Neuronal stem cell (in vitro differentiated cells): ENCODE measurements around the gene CDS1.

Source experiments
- DNase-seq: peaks from one replicate; pipeline ENCODE4 v3.0.0-alpha.2; 2013; ENCODE audit warnings: low spot score
- H2AFZ ChIP-seq: one replicate; pipeline ENCODE4 v1.6.1; 2013; ENCODE audit warnings: mild to moderate bottlenecking, low read length, inconsistent platforms
- H2AK5ac ChIP-seq: 2 replicates; pipeline ENCODE4 v1.6.1; 2013; ENCODE audit warnings: low read depth, mild to moderate bottlenecking, inconsistent platforms, low read length, moderate library complexity, mixed read lengths
- H2BK120ac ChIP-seq: 2 replicates; pipeline ENCODE4 v1.6.1; 2013; ENCODE audit warnings: low read depth, mild to moderate bottlenecking, inconsistent platforms, low read length, moderate library complexity, mixed read lengths
- H2BK12ac ChIP-seq: one replicate; pipeline ENCODE4 v1.6.1; 2013; ENCODE audit warnings: low read length, inconsistent platforms
- H2BK15ac ChIP-seq: 2 replicates; pipeline ENCODE4 v1.6.1; 2013; ENCODE audit warnings: mild to moderate bottlenecking, low read length, inconsistent platforms, mixed read lengths
- H2BK5ac ChIP-seq: one replicate; pipeline ENCODE4 v1.6.1; 2013; ENCODE audit warnings: inconsistent platforms, mild to moderate bottlenecking, low read length, moderate library complexity
- H3K14ac ChIP-seq: one replicate; pipeline ENCODE4 v1.6.1; 2013; ENCODE audit warnings: low read length, inconsistent platforms
- H3K18ac ChIP-seq: 2 replicates; pipeline ENCODE4 v1.6.1; 2013; ENCODE audit warnings: low read length, inconsistent platforms
- H3K23ac ChIP-seq: 2 replicates; pipeline ENCODE4 v1.6.1; 2013; ENCODE audit warnings: low read depth, mild to moderate bottlenecking, mixed read lengths, low read length, inconsistent platforms; ENCODE audit not compliant: poor library complexity
- H3K27ac ChIP-seq: replicated peaks from 3 replicates; pipeline ENCODE4 v1.5.1; 2013; ENCODE audit warnings: low read length, inconsistent platforms
- H3K27me3 ChIP-seq, 3 experiments: 2 replicates each; pipeline ENCODE4 v1.6.1; 2013; ENCODE audit warnings: low read length in 3 of 3, mild to moderate bottlenecking in 2 of 3, inconsistent platforms in 1 of 3, low read depth in 1 of 3, mixed read lengths in 1 of 3, moderate library complexity in 1 of 3; ENCODE audit not compliant: control insufficient read depth in 3 of 3, insufficient read depth in 3 of 3
- H3K36me3 ChIP-seq, 2 donors: replicated peaks in 1 of 2; 2 replicates each; pipeline ENCODE4 v1.6.1; 2013; ENCODE audit warnings: low read length in 2 of 2; ENCODE audit not compliant: control insufficient read depth in 2 of 2, insufficient read depth in 2 of 2
- H3K4ac ChIP-seq: 2 replicates; pipeline ENCODE4 v1.6.1; 2013; ENCODE audit warnings: inconsistent platforms, mild to moderate bottlenecking, low read length, moderate library complexity
- H3K4me1 ChIP-seq, 2 donors: 1 replicate in 1 of 2; 2 replicates in 1 of 2; pipeline ENCODE4 v1.6.1; 2013; ENCODE audit warnings: low read length in 2 of 2, low read depth in 1 of 2; ENCODE audit not compliant: control insufficient read depth in 2 of 2, insufficient read depth in 1 of 2
- H3K4me2 ChIP-seq: one replicate; pipeline ENCODE4 v1.6.1; 2013; ENCODE audit warnings: mild to moderate bottlenecking, low read length, inconsistent platforms; ENCODE audit not compliant: insufficient read depth, poor library complexity, severe bottlenecking
- H3K4me3 ChIP-seq, 2 donors: 2 replicates each; pipeline ENCODE4 v1.5.1; 2013; ENCODE audit warnings: low read length in 2 of 2, mild to moderate bottlenecking in 2 of 2, inconsistent platforms in 1 of 2, moderate library complexity in 1 of 2
- H3K79me1 ChIP-seq: one replicate; pipeline ENCODE4 v1.6.1; 2013; ENCODE audit warnings: low read depth, mild to moderate bottlenecking, inconsistent platforms, low read length, moderate library complexity
- H3K9ac ChIP-seq: one replicate; pipeline ENCODE4 v1.6.1; 2013; ENCODE audit warnings: mild to moderate bottlenecking, low read depth, low read length, inconsistent platforms; ENCODE audit not compliant: poor library complexity
- H3K9me3 ChIP-seq, 2 donors: replicated peaks in 1 of 2; 2 replicates each; pipeline versions ENCODE3 to v1.6.1; 2013; ENCODE audit warnings: low read length in 2 of 2, mild to moderate bottlenecking in 2 of 2, inconsistent platforms in 1 of 2, low read depth in 1 of 2, mixed read lengths in 1 of 2, moderate library complexity in 1 of 2; ENCODE audit not compliant: control insufficient read depth in 2 of 2, insufficient read depth in 1 of 2
- H4K8ac ChIP-seq: one replicate; pipeline ENCODE4 v1.6.1; 2013; ENCODE audit warnings: low read depth, mild to moderate bottlenecking, inconsistent platforms, low read length, moderate library complexity
- H4K91ac ChIP-seq: one replicate; pipeline ENCODE4 v1.6.1; 2013; ENCODE audit warnings: low read length, low read depth, mild to moderate bottlenecking, inconsistent platforms; ENCODE audit not compliant: poor library complexity
- WGBS, 2 donors: extraction: QIAGEN DNeasy Blood & Tissue Kit; methylation state at CpG; one replicate each; pipeline ENCODE4 v1.1.7; 2013; ENCODE audit warnings: missing lambda C conversion rate in 2 of 2, mixed read lengths in 1 of 2; ENCODE audit not compliant: insufficient read length in 2 of 2, insufficient replicate concordance in 1 of 2; ENCODE audit errors: extremely low coverage in 2 of 2; 5-methylcytosine and 5-hydroxymethylcytosine counted together

CDS1 gene

DNA sequence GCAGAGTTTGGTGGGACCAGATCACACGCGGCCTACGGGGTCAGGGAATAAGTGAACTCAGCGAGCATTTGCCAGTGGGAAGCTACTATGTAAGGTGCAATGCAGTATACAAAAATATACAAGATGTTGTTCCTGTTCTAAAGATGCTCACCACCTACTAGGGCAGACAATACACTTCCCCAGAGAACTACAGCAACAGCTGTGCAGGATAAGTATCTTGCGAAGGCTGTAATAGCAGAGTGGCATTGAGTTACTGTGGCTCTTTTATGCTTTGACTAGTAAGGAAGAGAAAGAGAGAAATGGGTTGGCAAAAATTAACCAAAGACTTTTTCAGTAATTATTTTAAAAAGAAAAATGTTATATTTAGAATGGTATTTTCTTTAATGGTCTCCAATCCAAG lies 61.2 kb downstream of the CDS1 start:
- no peak overlapping the region for H3K14ac ChIP-seq
- H2AFZ ChIP-seq, result no peak overlapping the region
- H2BK12ac ChIP-seq, result no peak overlapping the region
- no peaks in the 10 kb centered on the region for H3K79me1 ChIP-seq
- H4K91ac ChIP-seq, result no peak overlapping the region
- no peak overlapping the region for H3K23ac ChIP-seq
- H2BK120ac ChIP-seq, result no peak overlapping the region
- no peak overlapping the region for H3K27ac ChIP-seq
- peaks cover 4 to 20% of the 10 kb centered on the region in 2 donors for H3K4me1 ChIP-seq
- H3K18ac ChIP-seq, result no peak overlapping the region
- H3K36me3 ChIP-seq, result no peaks in the 10 kb centered on the region
- H3K4me3 ChIP-seq, result no peak overlapping the region
- H3K4me2 ChIP-seq, result no peak overlapping the region
- H3K27me3 ChIP-seq, result peaks cover 0 to 2% (median 0%) of the 10 kb centered on the region in 3 experiments
- no peak overlapping the region for H2BK5ac ChIP-seq
- no peak overlapping the region for H4K8ac ChIP-seq
- H3K9me3 ChIP-seq, result peaks cover 0 to 2% of the 10 kb centered on the region in 2 donors
- no peak overlapping the region for H3K9ac ChIP-seq
- no peak for DNase-seq
- no peak overlapping the region for H2BK15ac ChIP-seq
- WGBS, 2 donors, result no CpG with 5 or more reads among the region's 5 CpGs
- H2AK5ac ChIP-seq, result no peak overlapping the region
- H3K4ac ChIP-seq, result no peak overlapping the region

DNA sequence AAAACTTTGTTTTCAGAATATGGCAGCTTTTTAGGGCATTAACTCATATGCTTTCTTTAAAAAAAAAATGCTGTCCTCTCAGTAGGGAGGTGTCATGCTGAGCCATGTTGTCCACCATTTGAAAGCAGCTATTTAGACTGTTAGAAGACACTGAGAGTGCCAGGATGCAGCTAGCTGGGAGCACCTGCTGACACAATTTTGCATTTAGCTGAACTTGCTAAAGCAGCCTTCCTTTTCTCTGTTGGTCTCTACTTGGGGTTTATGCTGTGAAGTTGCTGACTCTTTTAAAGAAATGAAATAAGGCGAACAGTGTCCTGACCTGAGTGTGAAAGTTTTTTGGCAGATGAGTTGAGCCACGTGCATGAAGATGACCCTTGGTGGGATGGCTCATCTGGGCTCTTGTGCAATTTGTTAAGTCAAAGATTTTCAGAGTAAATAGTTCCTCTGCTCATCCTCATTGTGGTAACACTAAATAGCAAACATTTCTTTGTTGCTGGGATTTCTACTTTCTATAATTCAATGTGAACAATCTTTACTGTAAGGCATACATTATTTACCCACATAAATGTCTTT lies 64.5 kb downstream of the CDS1 start:
- H2AK5ac ChIP-seq, result no peak overlapping the region
- peaks cover 6 to 26% of the 10 kb centered on the region in 2 donors for H3K4me1 ChIP-seq
- no CpG with 5 or more reads among the region's 2 CpGs for WGBS, 2 donors
- H2BK5ac ChIP-seq, result no peak overlapping the region
- no peak for DNase-seq
- H4K91ac ChIP-seq, result no peak overlapping the region
- no peak overlapping the region for H2BK15ac ChIP-seq
- no peak overlapping the region for H3K4me2 ChIP-seq
- no peak overlapping the region for H3K14ac ChIP-seq
- no peak overlapping the region for H3K23ac ChIP-seq
- H3K27me3 ChIP-seq, result peaks cover 0 to 2% (median 0%) of the 10 kb centered on the region in 3 experiments
- no peak overlapping the region for H3K27ac ChIP-seq
- H3K4ac ChIP-seq, result no peak overlapping the region
- H3K36me3 ChIP-seq, result no peaks in the 10 kb centered on the region
- no peak overlapping the region for H2BK12ac ChIP-seq
- H3K4me3 ChIP-seq, result no peak overlapping the region
- no peaks in the 10 kb centered on the region for H3K9me3 ChIP-seq
- no peak overlapping the region for H3K18ac ChIP-seq
- no peak overlapping the region for H3K9ac ChIP-seq
- H2BK120ac ChIP-seq, result no peak overlapping the region
- no peak overlapping the region for H4K8ac ChIP-seq
- peak overlapping the region; percentile 26 for H2AFZ ChIP-seq
- no peaks in the 10 kb centered on the region for H3K79me1 ChIP-seq

DNA sequence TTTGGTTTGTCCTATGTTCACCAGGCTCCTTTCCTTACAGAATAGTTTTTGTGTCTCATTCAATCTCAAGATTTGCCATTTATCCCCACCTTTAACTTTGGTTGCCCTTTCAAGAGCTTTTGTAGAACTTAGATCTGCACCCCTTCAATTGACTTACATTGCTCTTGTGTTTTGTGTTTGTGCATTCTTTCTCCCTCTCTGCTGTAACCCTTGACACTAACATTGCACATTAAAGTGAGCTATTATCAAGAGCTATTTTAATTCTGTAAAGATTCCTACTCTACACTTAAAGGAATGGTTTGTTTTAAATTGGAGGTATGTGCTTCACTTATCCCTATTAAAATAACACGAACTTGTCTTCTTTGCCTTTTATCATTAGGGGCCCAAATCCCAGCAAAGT lies 65.3 kb downstream of the CDS1 start:
- Histone ChIP-seq H2BK5ac (no peak overlapping the region), H3K9ac (no peak overlapping the region), H3K4me2 (no peak overlapping the region), H2BK120ac (no peak overlapping the region), H2AFZ (no peak overlapping the region), H3K79me1 (no peaks in the 10 kb centered on the region), H3K9me3 (no peaks in the 10 kb centered on the region), H3K27ac (no peak overlapping the region), H4K91ac (no peak overlapping the region), H2BK12ac (no peak overlapping the region), H3K27me3 (peaks cover 0 to 2% (median 0%) of the 10 kb centered on the region in 3 experiments), H3K4me3 (no peak overlapping the region), H3K4me1 (peaks cover 8 to 26% of the 10 kb centered on the region in 2 donors), H2BK15ac (no peak overlapping the region), H3K14ac (no peak overlapping the region), H4K8ac (no peak overlapping the region), H3K36me3 (no peaks in the 10 kb centered on the region), H3K18ac (no peak overlapping the region), H3K4ac (no peak overlapping the region), H3K23ac (no peak overlapping the region), H2AK5ac (no peak overlapping the region)
- WGBS, 2 donors, result no CpG with 5 or more reads among the region's 1 CpG
- DNase-seq, result no peak

DNA sequence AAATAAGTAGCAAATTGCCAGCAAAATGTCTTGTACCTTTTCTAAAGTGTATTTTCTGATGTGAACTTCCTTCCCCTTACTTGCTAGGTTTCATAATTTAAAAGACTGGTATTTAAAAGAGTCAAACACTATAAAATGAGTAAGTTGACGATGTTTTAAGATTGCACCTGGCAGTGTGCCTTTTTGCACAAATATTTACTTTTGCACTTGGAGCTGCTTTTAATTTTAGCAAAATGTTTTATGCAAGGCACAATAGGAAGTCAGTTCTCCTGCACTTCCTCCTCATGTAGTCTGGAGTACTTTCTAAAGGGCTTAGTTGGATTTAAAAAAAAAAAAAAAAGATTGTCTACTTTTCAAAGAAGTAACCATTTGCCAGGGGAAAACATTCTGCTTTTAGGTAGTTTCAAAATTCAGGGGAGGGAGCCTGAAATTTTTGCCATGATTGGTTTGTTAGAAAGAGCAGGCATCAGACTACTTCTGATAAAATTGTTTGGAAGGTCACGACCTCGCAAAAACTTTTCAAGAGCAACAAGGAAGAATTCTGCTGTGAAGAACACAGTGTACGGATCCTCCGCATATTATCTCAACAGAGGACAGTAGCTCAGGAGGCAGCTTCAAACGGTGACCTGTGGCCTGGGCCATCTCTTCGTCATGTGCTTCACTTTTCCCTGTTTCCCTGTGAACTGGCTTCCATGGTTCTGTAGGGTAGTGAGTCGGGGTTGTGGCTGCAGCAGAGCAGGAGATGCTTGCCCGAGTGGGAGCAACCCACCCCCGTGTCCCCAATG lies 66.1 kb downstream of the CDS1 start:
- Histone ChIP-seq H3K4ac (no peak overlapping the region), H3K4me2 (no peak overlapping the region), H3K4me3 (no peak overlapping the region), H3K27me3 (peaks cover 0 to 2% (median 0%) of the 10 kb centered on the region in 3 experiments), H4K91ac (no peak overlapping the region), H3K36me3 (no peaks in the 10 kb centered on the region), H2BK12ac (no peak overlapping the region), H2BK5ac (no peak overlapping the region), H3K23ac (no peak overlapping the region), H2BK15ac (no peak overlapping the region), H3K14ac (no peak overlapping the region), H3K79me1 (no peaks in the 10 kb centered on the region), H2AK5ac (no peak overlapping the region), H4K8ac (no peak overlapping the region), H3K27ac (no peak overlapping the region), H3K9me3 (no peaks in the 10 kb centered on the region), H2AFZ (no peak overlapping the region), H3K9ac (no peak overlapping the region), H3K18ac (no peak overlapping the region), H3K4me1 (peaks cover 6 to 26% of the 10 kb centered on the region in 2 donors), H2BK120ac (no peak overlapping the region)
- WGBS, 2 donors, result no CpG with 5 or more reads among the region's 10 CpGs
- DNase-seq, result no peak
